Superior temporal gyrus (tissue), 1 donor: Measurements from ENCODE around the gene INTS2.
"Not testable (repeated sequence)": the region's sequence is repeated elsewhere in the genome, so short reads cannot be mapped to it uniquely, and the experiment has no call there.

Source experiments
- DNase-seq: peaks from one replicate; pipeline ENCODE4 v3.0.0-alpha.2; 2016; ENCODE audit errors: extremely low spot score

The INTS2 gene

GRCh38 chr17:61894310-61894709 lies 33.5 kb downstream of the INTS2 start:
- not testable (repeated sequence) for DNase-seq

GRCh38 chr17:61887733-61888132 lies 40.0 kb downstream of the INTS2 start:
- not testable (repeated sequence) for DNase-seq

GRCh38 chr17:61885865-61886264 lies 41.9 kb downstream of the INTS2 start:
- DNase-seq, result not testable (repeated sequence)

GRCh38 chr17:61884864-61885263 lies 42.9 kb downstream of the INTS2 start:
- no peak for DNase-seq

GRCh38 chr17:61880589-61881102 lies 47.1 kb downstream of the INTS2 start:
- DNase-seq, result no peak

- DNase-seq, result no peak
Observed at GRCh38 chr17:61878984-61879612, 48.7 kb downstream of the INTS2 start.

GRCh38 chr17:61878520-61878919 lies 49.3 kb downstream of the INTS2 start:
- no peak for DNase-seq

GRCh38 chr17:61877837-61878236 lies 49.9 kb downstream of the INTS2 start:
- no peak for DNase-seq

GRCh38 chr17:61875804-61876203 lies 52.0 kb downstream of the INTS2 start:
- DNase-seq, result no peak

GRCh38 chr17:61875285-61875684 lies 52.5 kb downstream of the INTS2 start:
- no peak for DNase-seq

GRCh38 chr17:61874075-61874474 lies 53.7 kb downstream of the INTS2 start:
- no peak for DNase-seq

GRCh38 chr17:61872099-61872498 lies 55.7 kb downstream of the INTS2 start:
- DNase-seq, result no peak

GRCh38 chr17:61869138-61869537 lies 58.6 kb downstream of the INTS2 start:
- no peak for DNase-seq

GRCh38 chr17:61868074-61868473 lies 59.7 kb downstream of the INTS2 start:
- DNase-seq, result no peak

- DNase-seq, result no peak
Observed at GRCh38 chr17:61867033-61867432, 60.7 kb downstream of the INTS2 start.

- no peak for DNase-seq
Observed at GRCh38 chr17:61863801-61864126, 64.0 kb downstream of the INTS2 start.

- peak; percentile 85 for DNase-seq
Observed at GRCh38 chr17:61862975-61863800, 64.6 kb downstream of the INTS2 start, which contains the start of gene BRIP1. TSS of gene BRIP1 (minus strand) at chr17:61863528. CDS start at chr17:61861539, 1,989 bp downstream.

- no peak for DNase-seq
Observed at GRCh38 chr17:61862105-61862574, 65.6 kb downstream of the INTS2 start.

GRCh38 chr17:61860397-61860796 lies 67.4 kb downstream of the INTS2 start:
- not testable (repeated sequence) for DNase-seq

GRCh38 chr17:61856035-61856434 lies 71.7 kb downstream of the INTS2 start:
- DNase-seq, result no peak

- DNase-seq, result no peak
Observed at GRCh38 chr17:61852857-61853256, 74.9 kb downstream of the INTS2 start.

GRCh38 chr17:61849674-61850073 lies 78.1 kb downstream of the INTS2 start:
- DNase-seq, result no peak

- no peak for DNase-seq
Observed at GRCh38 chr17:61848896-61849295, 78.9 kb downstream of the INTS2 start.
